Measurements from ENCODE around the gene MAPRE3. TPM values are rescaled to one million over a fixed set of nuclear protein-coding genes. Genes with fewer than 3 reads are reported as not detected.

Gene MAPRE3
- total RNA-seq, 2 experiments from 2014 or later = 3.4 to 4.5 TPM

DNA sequence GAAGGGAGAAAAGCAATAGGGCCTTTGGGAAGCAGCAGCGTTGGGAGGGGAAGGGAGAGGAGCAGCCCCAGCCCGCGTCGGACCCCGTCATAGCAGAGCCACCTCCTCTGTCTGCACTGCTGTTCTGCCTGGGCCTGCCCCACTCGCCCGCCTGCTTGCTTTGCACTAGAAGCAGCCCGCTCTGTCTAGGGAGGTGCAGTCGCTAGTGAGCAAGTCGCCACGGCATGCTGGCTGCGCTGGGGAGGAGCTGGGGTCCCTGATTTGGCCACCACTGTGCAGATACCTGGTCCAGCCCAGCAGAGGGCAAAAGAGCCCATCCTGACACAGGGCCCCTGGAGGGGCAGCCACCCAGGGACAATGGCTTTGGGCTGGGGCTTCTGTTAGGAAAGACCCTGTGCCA lies 54.4 kb downstream of the MAPRE3 start:
- Mint-ChIP-seq H3K27me3 (no peaks in the 10 kb centered on the region), H3K36me3 (ENCODE audit: low read depth) (peaks cover 4% of the 10 kb centered on the region), H3K4me1 (ENCODE audit: low read depth) (no peaks in the 10 kb centered on the region), H3K27ac (no peak overlapping the region), H3K9me3 (no peaks in the 10 kb centered on the region), H3K4me3 (no peak overlapping the region)
- ChIA-PET POLR2A (interaction anchor here (0.7 kb wide), 1 partner anchor 26 kb away, joined by 3 read pairs; no protein-coding TSS in a partner anchor), CTCF (no interaction called here)
- Histone ChIP-seq H3K4me1 (ENCODE audit: insufficient read depth, low read length) (no peaks in the 10 kb centered on the region), H3K27me3 (ENCODE audit: control insufficient read depth in 1 of 2, insufficient read depth in 2 of 2, low read length in 2 of 2) (no peaks in the 10 kb centered on the region), H3K27ac (ENCODE audit: low read depth in 1 of 2, low read length in 2 of 2) (no peak overlapping the region), H3K4me3 (ENCODE audit: low read length) (no peak overlapping the region), H3K9me3 (ENCODE audit: control insufficient read depth in 1 of 2, insufficient read depth in 1 of 2, low read length in 2 of 2) (no peaks in the 10 kb centered on the region), H3K36me3 (ENCODE audit: insufficient read depth, low read length) (peaks cover 5% of the 10 kb centered on the region)
- TF ChIP-seq CTCF (IDR thresholded peaks at IDR 0.05) = no peak
- DNase-seq (no peak), ATAC-seq (ENCODE audit: poor library complexity) (no peak)
- intact Hi-C loops (cut with DNase I, micrococcal nuclease) = no loop called here

DNA sequence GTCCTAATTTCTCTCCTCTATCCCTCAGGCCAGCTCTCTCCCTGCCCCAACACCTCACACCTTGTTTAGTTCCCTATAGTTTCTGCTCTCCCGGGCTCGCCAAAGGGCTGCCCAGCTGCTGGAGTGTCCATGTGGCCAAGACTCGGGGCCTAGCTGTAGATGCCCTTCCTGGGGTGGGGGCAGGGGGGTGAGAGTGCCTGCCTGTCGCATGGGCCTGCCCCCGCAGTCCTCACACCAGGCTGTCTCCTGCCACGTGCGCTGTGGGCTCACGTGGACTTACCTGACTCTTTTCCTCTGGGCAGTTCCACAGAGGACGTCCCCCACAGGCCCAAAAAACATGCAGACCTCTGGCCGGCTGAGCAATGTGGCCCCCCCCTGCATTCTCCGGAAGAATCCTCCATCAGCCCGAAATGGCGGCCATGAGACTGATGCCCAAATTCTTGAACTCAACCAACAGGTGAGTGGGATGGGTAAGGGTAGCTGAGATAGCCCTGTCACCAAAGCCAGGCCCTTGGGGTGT lies 54.9 kb downstream of the MAPRE3 start:
- intact Hi-C loops (cut with DNase I, micrococcal nuclease) = no loop called here
- H3K27ac Mint-ChIP-seq = no peak overlapping the region
- no peak for TF ChIP-seq CTCF (IDR thresholded peaks at IDR 0.05)
- ChIA-PET CTCF (no interaction called here), POLR2A (interaction anchor here (0.7 kb wide), 1 partner anchor 25 kb away, joined by 3 read pairs; no protein-coding TSS in a partner anchor)
- DNase-seq (no peak), ATAC-seq (ENCODE audit: poor library complexity) (no peak)
- Histone ChIP-seq H3K4me3 (ENCODE audit: low read length) (no peak overlapping the region), H3K4me1 (ENCODE audit: insufficient read depth, low read length) (no peaks in the 10 kb centered on the region), H3K27ac (ENCODE audit: low read depth in 1 of 2, low read length in 2 of 2) (no peak overlapping the region), H3K36me3 (ENCODE audit: insufficient read depth, low read length) (peaks cover 5% of the 10 kb centered on the region), H3K27me3 (ENCODE audit: control insufficient read depth in 1 of 2, insufficient read depth in 2 of 2, low read length in 2 of 2) (no peaks in the 10 kb centered on the region), H3K9me3 (ENCODE audit: control insufficient read depth in 1 of 2, insufficient read depth in 1 of 2, low read length in 2 of 2) (no peaks in the 10 kb centered on the region)
- peaks cover 4% of the 10 kb centered on the region for H3K36me3 Mint-ChIP-seq (ENCODE audit: low read depth)
- no peak overlapping the region for H3K4me3 Mint-ChIP-seq
- no peaks in the 10 kb centered on the region for H3K27me3 Mint-ChIP-seq
- no peaks in the 10 kb centered on the region for H3K9me3 Mint-ChIP-seq
- H3K4me1 Mint-ChIP-seq (ENCODE audit: low read depth) = peaks cover 3% of the 10 kb centered on the region

DNA sequence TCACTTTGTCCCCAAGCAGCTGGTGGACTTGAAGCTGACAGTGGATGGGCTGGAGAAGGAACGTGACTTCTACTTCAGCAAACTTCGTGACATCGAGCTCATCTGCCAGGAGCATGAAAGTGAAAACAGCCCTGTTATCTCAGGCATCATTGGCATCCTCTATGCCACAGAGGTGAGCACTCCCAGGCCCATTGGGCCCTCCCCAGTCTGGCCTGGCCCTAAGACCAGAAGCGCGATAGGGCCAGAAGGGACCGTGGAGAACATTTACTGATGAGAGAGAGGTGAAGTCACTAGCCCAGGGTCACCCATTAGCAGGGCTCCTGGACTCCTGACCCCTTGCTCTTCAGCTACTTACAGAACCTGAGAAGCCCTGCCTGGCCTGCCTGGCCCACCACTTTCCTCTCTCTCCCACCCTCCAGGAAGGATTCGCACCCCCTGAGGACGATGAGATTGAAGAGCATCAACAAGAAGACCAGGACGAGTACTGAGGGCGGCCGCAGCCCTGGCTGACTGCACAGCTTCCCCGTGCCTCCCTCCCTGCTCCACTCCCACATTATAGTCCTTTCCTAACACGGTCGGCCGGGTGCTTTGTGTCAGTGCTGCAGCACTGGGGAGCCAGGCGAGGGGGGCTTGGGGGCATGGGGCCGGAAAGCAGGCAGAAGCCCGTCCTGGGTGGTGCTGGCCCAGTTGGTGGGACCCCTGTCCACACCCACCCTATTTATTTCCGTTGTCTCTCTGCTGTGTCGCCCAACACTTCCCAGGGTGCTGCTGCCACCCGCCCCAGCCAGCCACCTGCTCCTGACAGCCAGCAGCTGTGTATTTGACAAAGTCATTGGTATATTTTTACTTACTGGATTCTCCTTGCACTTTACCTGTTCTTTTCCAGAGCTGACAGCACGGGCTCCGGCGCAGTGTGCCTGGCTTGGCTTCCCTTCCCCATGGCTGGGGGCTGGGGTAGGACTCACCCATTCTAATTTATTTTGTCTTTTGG lies 55.7 kb downstream of the MAPRE3 start:
- peaks cover 4% of the 10 kb centered on the region for H3K36me3 Mint-ChIP-seq (ENCODE audit: low read depth)
- H3K27ac Mint-ChIP-seq = no peak overlapping the region
- H3K27me3 ChIP-seq (ENCODE audit: control insufficient read depth in 1 of 2, insufficient read depth in 2 of 2, low read length in 2 of 2) = no peaks in the 10 kb centered on the region
- ATAC-seq (ENCODE audit: poor library complexity) (no peak), DNase-seq (no peak)
- intact Hi-C loops (cut with DNase I, micrococcal nuclease) = no loop called here
- no peak for TF ChIP-seq CTCF (IDR thresholded peaks at IDR 0.05)
- no peaks in the 10 kb centered on the region for H3K9me3 ChIP-seq (ENCODE audit: control insufficient read depth in 1 of 2, insufficient read depth in 1 of 2, low read length in 2 of 2)
- no peaks in the 10 kb centered on the region for H3K27me3 Mint-ChIP-seq
- no peak overlapping the region for H3K4me3 Mint-ChIP-seq
- POLR2A ChIA-PET = no interaction called here
- no peak overlapping the region for H3K27ac ChIP-seq (ENCODE audit: low read depth in 1 of 2, low read length in 2 of 2)
- CTCF ChIA-PET = no interaction called here
- H3K4me3 ChIP-seq (ENCODE audit: low read length) = no peak overlapping the region
- H3K9me3 Mint-ChIP-seq = no peaks in the 10 kb centered on the region
- peaks cover 4% of the 10 kb centered on the region for H3K4me1 ChIP-seq (ENCODE audit: insufficient read depth, low read length)
- H3K36me3 ChIP-seq (ENCODE audit: insufficient read depth, low read length) = peaks cover 5% of the 10 kb centered on the region
- peaks cover 7% of the 10 kb centered on the region for H3K4me1 Mint-ChIP-seq (ENCODE audit: low read depth)
